IMR-90 (cell line): ENCODE results near the gene CLPTM1L. TPM values are rescaled to one million over a fixed set of nuclear protein-coding genes. Genes with fewer than 3 reads are reported as not detected.

Source experiments
- ATAC-seq: fragments of 200-7000 bp; cut with Tn5 transposase; 2 replicates; pipeline ENCODE4 v1.9.1; 2020; ENCODE audit warnings: low read depth, mild to moderate bottlenecking, moderate library complexity
- BruUV-seq: library from RNA; stranded (reverse); fragments of 400-500 nt; replicated peaks from 2 replicates; lab custom pipeline; 2021; lab: Mats Ljungman, UMichigan
- CTCF ChIA-PET: fragments of 300-600 bp; formaldehyde crosslinking; extraction: SDS; loops from one replicate; lab custom pipeline; 2021; ENCODE audit warnings: antibody characterized with exemption; lab: Yijun Ruan, JAX
- POLR2A ChIA-PET: fragments of 300-600 bp; sonication (Branson Sonifier 250); formaldehyde crosslinking; loops from one replicate; lab custom pipeline; 2022; ENCODE audit warnings: antibody characterized with exemption; ENCODE audit not compliant: unreplicated experiment; lab: Charles Lee
- DNase-seq: peaks from one replicate; pipeline ENCODE4 v3.0.0; 2013
- H2AFZ ChIP-seq: replicated peaks from 2 replicates; pipeline ENCODE3; 2013; ENCODE audit warnings: low read length, mild to moderate bottlenecking; ENCODE audit not compliant: poor library complexity
- H2AK5ac ChIP-seq: 2 replicates; pipeline ENCODE4 v1.6.1; 2013; ENCODE audit warnings: low read depth, low read length, inconsistent platforms
- H2AK9ac ChIP-seq: replicated peaks from 2 replicates; pipeline ENCODE3; 2013; ENCODE audit warnings: mild to moderate bottlenecking, low read depth, low read length, moderate library complexity; ENCODE audit not compliant: poor library complexity
- H2BK120ac ChIP-seq: 2 replicates; pipeline ENCODE4 v1.6.1; 2013; ENCODE audit warnings: low read depth, low read length, inconsistent platforms
- H2BK15ac ChIP-seq: 3 replicates; pipeline ENCODE4 v1.6.1; 2013; ENCODE audit warnings: low read depth, low read length, inconsistent platforms
- H2BK20ac ChIP-seq: 2 replicates; pipeline ENCODE4 v1.6.1; 2013; ENCODE audit warnings: low read depth, mild to moderate bottlenecking, inconsistent platforms, low read length, moderate library complexity
- H2BK5ac ChIP-seq: 2 replicates; pipeline ENCODE4 v1.6.1; 2013; ENCODE audit warnings: mild to moderate bottlenecking, low read depth, low read length, inconsistent platforms; ENCODE audit not compliant: poor library complexity, severe bottlenecking
- H3K14ac ChIP-seq: replicated peaks from 2 replicates; pipeline ENCODE4 v1.6.1; 2013; ENCODE audit warnings: low read depth, low read length, inconsistent platforms
- H3K18ac ChIP-seq: 2 replicates; pipeline ENCODE4 v1.6.1; 2013; ENCODE audit warnings: low read depth, low read length, control low read depth
- H3K23ac ChIP-seq: 2 replicates; pipeline ENCODE4 v1.6.1; 2013; ENCODE audit warnings: low read depth, low read length, inconsistent platforms
- H3K27ac ChIP-seq: 2 replicates; pipeline ENCODE4 v1.5.1; 2013; ENCODE audit warnings: mild to moderate bottlenecking, control low read depth, low read length; ENCODE audit not compliant: insufficient read depth
- H3K27me3 ChIP-seq: 2 replicates; pipeline ENCODE4 v1.6.1; 2013; ENCODE audit warnings: low read length; ENCODE audit not compliant: control insufficient read depth, insufficient read depth
- H3K36me3 ChIP-seq: 2 replicates; pipeline ENCODE4 v1.6.1; 2013; ENCODE audit warnings: low read length, mixed read lengths; ENCODE audit not compliant: control insufficient read depth, insufficient read depth
- H3K4ac ChIP-seq: 2 replicates; pipeline ENCODE4 v1.6.1; 2013; ENCODE audit warnings: low read depth, low read length, inconsistent platforms
- H3K4me1 ChIP-seq: 2 replicates; pipeline ENCODE4 v1.6.1; 2013; ENCODE audit warnings: low read length, mixed read lengths; ENCODE audit not compliant: control insufficient read depth, insufficient read depth
- H3K4me2 ChIP-seq: 2 replicates; pipeline ENCODE4 v1.6.1; 2013; ENCODE audit warnings: low read depth, mild to moderate bottlenecking, control low read depth, low read length, moderate library complexity
- H3K4me3 ChIP-seq: 2 replicates; pipeline ENCODE4 v1.5.1; 2013; ENCODE audit warnings: low read depth, mild to moderate bottlenecking, control low read depth, low read length, moderate library complexity; ENCODE audit not compliant: insufficient read depth
- H3K56ac ChIP-seq: 2 replicates; pipeline ENCODE4 v1.6.1; 2013; ENCODE audit warnings: low read length, inconsistent platforms; ENCODE audit not compliant: insufficient read depth; ENCODE audit errors: extremely low read depth
- H3K79me1 ChIP-seq, 2 experiments: 2 replicates each; pipeline ENCODE4 v1.6.1; 2013; ENCODE audit warnings: low read length in 2 of 2, inconsistent platforms in 1 of 2, low read depth in 1 of 2
- H3K9ac ChIP-seq: 2 replicates; pipeline ENCODE4 v1.6.1; 2013; ENCODE audit warnings: low read depth, low read length, control low read depth
- H3K9me1 ChIP-seq: 2 replicates; pipeline ENCODE4 v1.6.1; 2013; ENCODE audit warnings: low read length, inconsistent platforms; ENCODE audit not compliant: insufficient read depth
- H3K9me3 ChIP-seq: 2 replicates; pipeline ENCODE4 v1.6.1; 2013; ENCODE audit warnings: low read length; ENCODE audit not compliant: control insufficient read depth, insufficient read depth
- H4K20me1 ChIP-seq: 2 replicates; pipeline ENCODE4 v1.6.1; 2013; ENCODE audit warnings: low read length, inconsistent platforms; ENCODE audit not compliant: insufficient read depth
- H4K5ac ChIP-seq: 2 replicates; pipeline ENCODE4 v1.6.1; 2013; ENCODE audit warnings: mild to moderate bottlenecking, low read depth, low read length, control low read depth
- H4K8ac ChIP-seq, 2 experiments: 2 replicates each; pipeline ENCODE4 v1.6.1; 2013; ENCODE audit warnings: low read depth in 2 of 2, low read length in 2 of 2, control low read depth in 1 of 2, inconsistent platforms in 1 of 2
- H4K91ac ChIP-seq: 2 replicates; pipeline ENCODE4 v1.6.1; 2013; ENCODE audit warnings: low read depth, low read length, inconsistent platforms; ENCODE audit not compliant: insufficient read depth
- BHLHE40 ChIP-seq: fragments of 150-350 bp; IDR thresholded peaks from 2 replicates; pipeline ENCODE4 v1.6.1; 2016; ENCODE audit warnings: mild to moderate bottlenecking, low read depth, low read length
- CEBPB ChIP-seq: IDR thresholded peaks from 2 replicates; pipeline ENCODE4 v1.6.1; 2012; ENCODE audit warnings: low read depth, low read length, improper control_type of control experiment
- CHD1 ChIP-seq: IDR thresholded peaks from 2 replicates; pipeline ENCODE4 v1.6.1; 2012; ENCODE audit warnings: low read depth, low read length, improper control_type of control experiment
- CTCF ChIP-seq: conservative IDR thresholded peaks from 2 replicates; pipeline ENCODE4 v1.5.1; 2012; ENCODE audit warnings: mild to moderate bottlenecking, low read depth, low read length, improper control_type of control experiment
- FOS ChIP-seq: fragments of 150-350 bp; IDR thresholded peaks from 2 replicates; pipeline ENCODE4 v1.6.1; 2016; ENCODE audit warnings: low read depth, low read length
- MAZ ChIP-seq: IDR thresholded peaks from 2 replicates; pipeline ENCODE4 v1.6.1; 2012; ENCODE audit warnings: low read depth, mild to moderate bottlenecking, low read length, improper control_type of control experiment, moderate library complexity, borderline replicate concordance
- MXI1 ChIP-seq: IDR thresholded peaks from 2 replicates; pipeline ENCODE4 v1.6.1; 2012; ENCODE audit warnings: low read depth, mild to moderate bottlenecking, low read length, moderate library complexity, borderline replicate concordance
- NFE2L2 ChIP-seq: fragments of 150-350 bp; IDR thresholded peaks from 2 replicates; pipeline ENCODE4 v1.6.1; 2016; ENCODE audit warnings: low read depth, mild to moderate bottlenecking, low read length
- POLR2A ChIP-seq: IDR thresholded peaks from 2 replicates; pipeline ENCODE4 v1.6.1; 2012; ENCODE audit warnings: mild to moderate bottlenecking, low read depth, low read length
- RAD21 ChIP-seq: IDR thresholded peaks from 2 replicates; pipeline ENCODE4 v1.6.1; 2012; ENCODE audit warnings: low read length, improper control_type of control experiment
- RCOR1 ChIP-seq: IDR thresholded peaks from 2 replicates; pipeline ENCODE4 v1.6.1; 2012; ENCODE audit warnings: mild to moderate bottlenecking, low read length, improper control_type of control experiment; ENCODE audit not compliant: insufficient replicate concordance
- RFX5 ChIP-seq: IDR thresholded peaks from 2 replicates; pipeline ENCODE4 v1.8.0; 2012; ENCODE audit warnings: low read depth, mild to moderate bottlenecking, low read length, moderate library complexity
- WGBS, 2 experiments: methylation state at CpG; one replicate each; pipeline versions ENCODE4 v1.1.5 to v1.1.7; 2013; ENCODE audit warnings: missing lambda C conversion rate in 2 of 2; ENCODE audit not compliant: insufficient read length in 1 of 2; ENCODE audit errors: extremely low coverage in 2 of 2; 5-methylcytosine and 5-hydroxymethylcytosine counted together
- dilution Hi-C: fragments of 300-500 bp; cut with HindIII; formaldehyde crosslinking; loops from one replicate; pipeline ENCODE4 v1.14.3; 2018; ENCODE audit warnings: low sequenced_read_pairs; ENCODE audit not compliant: unreplicated experiment
- in situ Hi-C: fragments of 300-500 bp; cut with MboI; formaldehyde crosslinking; loops from 3 replicates; pipeline ENCODE4 v1.14.3; 2019; ENCODE audit warnings: low sequenced_read_pairs, inconsistent platforms, mixed read lengths
- intact Hi-C: fragments of 100-400 bp; cut with micrococcal nuclease; formaldehyde crosslinking; loops from 2 replicates; pipeline ENCODE4 v1.10.0; 2022
- polyA plus RNA-seq, 3 experiments: library from polyadenylated mRNA; depleted of rRNA; stranded (reverse); fragments of >200 nt; gene quantifications; 2 replicates each; pipeline ENCODE4 v1.2.3, GENCODE V29; 2012; ENCODE audit warnings: low replicate concordance in 1 of 3
- total RNA-seq: library from RNA; depleted of rRNA; stranded (reverse); fragments of >200 nt; gene quantifications from 2 replicates; pipeline ENCODE4 v1.2.3, GENCODE V29; 2012
- TF ChIP-seq, protein P1 (sequence below): fragments of 150-350 bp; IDR thresholded peaks from 2 replicates; pipeline ENCODE4 v1.6.1; 2017; ENCODE audit warnings: mild to moderate bottlenecking, antibody characterized with exemption, low read length, low read depth

CLPTM1L gene
- total and polyA plus RNA-seq, 2 of the 4 experiments (the other 2 are of a cell fraction): 114 to 137 TPM

DNA sequence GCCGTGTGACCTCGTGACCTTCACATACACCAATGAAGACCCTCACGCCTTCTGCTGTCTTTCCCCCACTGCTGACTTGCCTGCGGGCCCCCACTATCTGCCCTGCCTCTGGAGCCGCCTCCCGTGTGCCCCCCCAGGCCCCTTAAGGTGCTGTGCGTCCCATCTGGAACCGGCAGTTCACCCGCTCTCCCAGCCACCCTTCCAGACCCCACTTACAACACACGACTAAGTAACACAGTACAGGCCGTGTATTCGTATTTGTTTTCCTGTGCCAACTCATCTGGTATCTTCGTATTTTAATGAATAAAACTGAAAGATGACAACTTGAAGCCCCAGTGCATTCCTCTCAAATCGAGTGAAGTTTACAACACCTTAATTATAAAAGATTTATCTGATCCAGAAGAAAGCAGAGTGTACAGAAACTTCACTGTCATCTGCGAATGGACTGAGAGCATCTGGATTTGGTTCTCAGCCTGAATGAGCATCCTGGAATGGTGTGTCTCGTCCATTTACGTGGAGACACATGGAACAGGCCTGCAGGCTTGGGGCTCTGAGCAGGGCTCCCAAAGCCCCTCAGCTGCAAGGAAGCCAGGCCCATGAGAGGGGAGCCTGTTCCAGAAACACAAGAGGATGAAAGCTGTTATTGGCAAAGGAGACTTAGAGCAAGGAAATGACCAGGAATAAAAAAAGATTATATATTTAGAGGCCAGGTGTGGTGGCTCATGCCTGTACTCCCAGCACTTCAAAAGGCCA is 28.1 kb downstream of the CLPTM1L start:
- H2BK5ac ChIP-seq: no peak overlapping the region
- no TSS peak for BruUV-seq
- no peak overlapping the region for H4K5ac ChIP-seq
- H2BK15ac ChIP-seq: no peak overlapping the region
- H3K79me1 ChIP-seq: no peaks in the 10 kb centered on the region
- H3K9ac ChIP-seq: no peak overlapping the region
- H4K91ac ChIP-seq: no peak overlapping the region
- ATAC-seq (no peak), DNase-seq (no peak)
- no peak overlapping the region for H3K14ac ChIP-seq
- H3K56ac ChIP-seq: no peak overlapping the region
- no peak overlapping the region for H3K4me2 ChIP-seq
- H4K8ac ChIP-seq: no peak overlapping the region
- no peak overlapping the region for H2BK120ac ChIP-seq
- dilution Hi-C loops: no loop called here
- H3K4me3 ChIP-seq: no peak overlapping the region
- no peak overlapping the region for H3K23ac ChIP-seq
- H3K9me1 ChIP-seq: peaks cover 4% of the 10 kb centered on the region; the same call in 1 of the 2 replicates
- WGBS, 2 experiments: 68% methylated on average over 6 of the region's 17 CpGs; no CpG with 5 or more reads in 1 of the 2 experiments
- no peak overlapping the region for H3K27ac ChIP-seq
- no peak overlapping the region for H2AK5ac ChIP-seq
- in situ Hi-C loops: no loop called here
- intact Hi-C loops: no loop called here
- ChIA-PET POLR2A (no interaction called here), CTCF (interaction anchor here (0.6 kb wide), 1 partner anchor 397 kb away, joined by 5 read pairs; no protein-coding TSS in a partner anchor)
- no peak overlapping the region for H2AFZ ChIP-seq
- H3K9me3 ChIP-seq: no peaks in the 10 kb centered on the region; the same call in 1 of the 2 replicates
- TF ChIP-seq MAZ (no peak), RAD21 (no peak), NFE2L2 (no peak), MXI1 (no peak), FOS (no peak), CHD1 (no peak), RFX5 (no peak), CEBPB (no peak), POLR2A (no peak), RCOR1 (no peak), CTCF (no peak), BHLHE40 (no peak)
- TF ChIP-seq, protein P1, sequence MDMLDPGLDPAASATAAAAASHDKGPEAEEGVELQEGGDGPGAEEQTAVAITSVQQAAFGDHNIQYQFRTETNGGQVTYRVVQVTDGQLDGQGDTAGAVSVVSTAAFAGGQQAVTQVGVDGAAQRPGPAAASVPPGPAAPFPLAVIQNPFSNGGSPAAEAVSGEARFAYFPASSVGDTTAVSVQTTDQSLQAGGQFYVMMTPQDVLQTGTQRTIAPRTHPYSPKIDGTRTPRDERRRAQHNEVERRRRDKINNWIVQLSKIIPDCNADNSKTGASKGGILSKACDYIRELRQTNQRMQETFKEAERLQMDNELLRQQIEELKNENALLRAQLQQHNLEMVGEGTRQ: no peak
- no peak overlapping the region for H3K18ac ChIP-seq
- peaks cover 33% of the 10 kb centered on the region for H3K36me3 ChIP-seq
- H2AK9ac ChIP-seq: no peak overlapping the region
- H3K4ac ChIP-seq: no peak overlapping the region
- H4K20me1 ChIP-seq: no peaks in the 10 kb centered on the region
- no peak overlapping the region for H2BK20ac ChIP-seq
- H3K27me3 ChIP-seq: peaks cover 2% of the 10 kb centered on the region; the same call in 1 of the 2 replicates
- no peaks in the 10 kb centered on the region; the same call in 1 of the 2 replicates for H3K4me1 ChIP-seq
